H1 (cell line): ENCODE results near the gene TPSD1. TPM values are rescaled to one million over a fixed set of nuclear protein-coding genes. Genes with fewer than 3 reads are reported as not detected.

Experiments used
- FOSL1 ChIP-seq: IDR thresholded peaks from 2 replicates; pipeline ENCODE4 v1.6.1; 2011; ENCODE audit warnings: mild to moderate bottlenecking, low read depth, low read length, moderate library complexity; ENCODE audit not compliant: insufficient read depth
- KDM1A ChIP-seq: fragments of 200-600, 300-600 bp; sonication (generic); IDR thresholded peaks from 2 replicates; pipeline ENCODE4 v1.7.1; 2016; ENCODE audit warnings: mild to moderate bottlenecking, low read length, borderline replicate concordance
- PHF8 ChIP-seq: fragments of 200-600 bp; sonication (generic); conservative IDR thresholded peaks from 2 replicates; pipeline ENCODE4 v1.7.1; 2012; ENCODE audit warnings: low read depth, mild to moderate bottlenecking, inconsistent platforms, low read length, moderate library complexity
- RFX5 ChIP-seq: IDR thresholded peaks from 2 replicates; pipeline ENCODE4 v1.6.1; 2011; ENCODE audit warnings: low read depth, low read length, improper control_type of control experiment, borderline replicate concordance
- SIN3A ChIP-seq, 2 experiments: IDR thresholded peaks in 1 of 2; conservative IDR thresholded peaks in 1 of 2; 2 replicates each; pipeline ENCODE4 v1.6.1; 2011 to 2012; ENCODE audit warnings: low read length in 2 of 2, improper control_type of control experiment in 1 of 2, low read depth in 1 of 2, mild to moderate bottlenecking in 1 of 2
- SIRT6 ChIP-seq: IDR thresholded peaks from one replicate; pipeline ENCODE4 v1.7.1; 2012; ENCODE audit warnings: low read length, inconsistent platforms
- TEAD4 ChIP-seq: IDR thresholded peaks from 2 replicates; pipeline ENCODE4 v1.6.1; 2012; ENCODE audit warnings: low read depth, low read length, inconsistent platforms, mixed read lengths
- polyA plus RNA-seq, 7 experiments: library from polyadenylated mRNA; depleted of rRNA in 3 of 7; stranded (reverse) in 5 of 7; unstranded in 2 of 7; fragments of >200 nt in 5 of 7; fragments of 200-250 nt in 2 of 7; gene quantifications; 1 replicate in 5 of 7; 2 replicates in 1 of 7; 4 replicates in 1 of 7; pipeline versions ENCODE4 v1.2.1 to v1.2.3, GENCODE V29; 2011 to 2013; ENCODE audit warnings: missing spikeins in 2 of 7, mixed read lengths in 2 of 7
- total RNA-seq: library from RNA; stranded (reverse); fragmentation: NEBNext Ultra II Directional; extraction: Animal tissue kit (Norgen Biotek cat#: 25700); gene quantifications from 2 replicates; pipeline ENCODE4 v1.2.1, GENCODE V29; 2021
- TF ChIP-seq, protein P1 (sequence below): IDR thresholded peaks from 2 replicates; pipeline ENCODE4 v1.6.1; 2012; ENCODE audit warnings: low read length, inconsistent platforms

Gene TPSD1
- total and polyA plus RNA-seq, 2 of the 8 experiments (the other 6 are each of a cell fraction or from before 2014, with no cell fraction given): 0.26 TPM; not detected in 1

GRCh38 chr16:1258906-1259759 lies 3.3 kb downstream of the TPSD1 start (continued):
- no peak for TF ChIP-seq SIN3A (conservative IDR thresholded peaks at IDR 0.05 in 1 of 2, IDR thresholded peaks at IDR 0.05 in 1 of 2; ENCODE audit: low read depth in 1 of 2, low read length in 2 of 2)
- no peak for TF ChIP-seq SIRT6
- TF ChIP-seq FOSL1: no peak
- no peak for TF ChIP-seq RFX5
- TF ChIP-seq KDM1A: no peak
- TF ChIP-seq, protein P1, sequence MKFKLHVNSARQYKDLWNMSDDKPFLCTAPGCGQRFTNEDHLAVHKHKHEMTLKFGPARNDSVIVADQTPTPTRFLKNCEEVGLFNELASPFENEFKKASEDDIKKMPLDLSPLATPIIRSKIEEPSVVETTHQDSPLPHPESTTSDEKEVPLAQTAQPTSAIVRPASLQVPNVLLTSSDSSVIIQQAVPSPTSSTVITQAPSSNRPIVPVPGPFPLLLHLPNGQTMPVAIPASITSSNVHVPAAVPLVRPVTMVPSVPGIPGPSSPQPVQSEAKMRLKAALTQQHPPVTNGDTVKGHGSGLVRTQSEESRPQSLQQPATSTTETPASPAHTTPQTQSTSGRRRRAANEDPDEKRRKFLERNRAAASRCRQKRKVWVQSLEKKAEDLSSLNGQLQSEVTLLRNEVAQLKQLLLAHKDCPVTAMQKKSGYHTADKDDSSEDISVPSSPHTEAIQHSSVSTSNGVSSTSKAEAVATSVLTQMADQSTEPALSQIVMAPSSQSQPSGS: no peak
- TF ChIP-seq TEAD4: no peak
- TF ChIP-seq PHF8: no peak
